Stomach (tissue), 9 donors: ENCODE measurements around the gene SLC34A3. TPM values are rescaled to one million over a fixed set of nuclear protein-coding genes. Genes with fewer than 3 reads are reported as not detected.

Experiments
- DNase-seq, 2 donors: peaks; one replicate each; pipeline versions ENCODE4 v3.0.0 to v3.0.0-alpha.2; 2013 to 2019
- H3K27ac ChIP-seq, 5 donors: fragments of 200-600 bp in 4 of 5; sonication (generic) in 4 of 5; one replicate each; pipeline ENCODE4 v1.5.1; 2013 to 2019; ENCODE audit warnings: mild to moderate bottlenecking in 1 of 5, moderate library complexity in 1 of 5
- H3K27me3 ChIP-seq, 3 donors: fragments of 200-600 bp; sonication (generic); one replicate each; pipeline ENCODE4 v1.5.1; 2017 to 2019; ENCODE audit warnings: mixed run types in 1 of 3
- H3K36me3 ChIP-seq, 4 donors: fragments of 200-600 bp; sonication (generic); 1 replicate in 3 of 4; 2 replicates in 1 of 4; pipeline ENCODE4 v1.5.1; 2016 to 2019
- H3K4me1 ChIP-seq, 4 donors: fragments of 200-600 bp; sonication (generic); one replicate each; pipeline ENCODE4 v1.5.1; 2016 to 2019
- H3K4me3 ChIP-seq, 4 donors: fragments of 200-600 bp; sonication (generic) in 3 of 4; one replicate each; pipeline ENCODE4 v1.5.1; 2016 to 2019; ENCODE audit warnings: mild to moderate bottlenecking in 1 of 4
- H3K9me3 ChIP-seq, 4 donors: fragments of 200-600 bp; sonication (generic); one replicate each; pipeline ENCODE4 v1.5.1; 2016 to 2019
- CTCF ChIP-seq, 7 experiments: fragments of 450-650 bp in 4 of 7; fragments of 200-600 bp in 3 of 7; sonication (generic) in 3 of 7; IDR thresholded peaks; one replicate each; pipeline ENCODE4 v1.5.1; 2016 to 2019; ENCODE audit warnings: antibody characterized with exemption in 7 of 7, control low read depth in 2 of 7, mild to moderate bottlenecking in 1 of 7
- EP300 ChIP-seq: sonication (generic); formaldehyde crosslinking; IDR thresholded peaks from one replicate; pipeline ENCODE4 v1.6.1; 2017; ENCODE audit warnings: antibody characterized with exemption
- POLR2A ChIP-seq, 4 donors: fragments of 450-650 bp; IDR thresholded peaks; one replicate each; pipeline ENCODE4 v1.6.1; 2016; ENCODE audit warnings: antibody characterized with exemption in 4 of 4, control low read depth in 2 of 4, mild to moderate bottlenecking in 1 of 4, moderate library complexity in 1 of 4
- POLR2AphosphoS5 ChIP-seq, 3 donors: sonication (generic); formaldehyde crosslinking; IDR thresholded peaks; one replicate each; pipeline ENCODE4 v1.6.1; 2016; ENCODE audit warnings: antibody characterized with exemption in 3 of 3
- WGBS, 5 donors: extraction: QIAGEN DNeasy Blood & Tissue Kit in 3 of 5; methylation state at CpG; one replicate each; pipeline versions ENCODE4 v1.1.5 to v1.1.7; 2013 to 2018; 5-methylcytosine and 5-hydroxymethylcytosine counted together
- intact Hi-C: fragments of 100-400 bp; cut with DNase I; formaldehyde crosslinking; loops from one replicate; pipeline ENCODE4 v1.15.1; 2023; ENCODE audit warnings: low total_unique reads
- polyA plus RNA-seq, 3 donors: library from polyadenylated mRNA; stranded (reverse); fragments of 200-250 nt; gene quantifications; one replicate each; pipeline ENCODE4 v1.2.3, GENCODE V29; 2013
- total RNA-seq, 5 donors: library from RNA; depleted of rRNA; stranded (reverse); fragments of >200 nt; gene quantifications; one replicate each; pipeline versions ENCODE4 v1.1.0 to v1.2.3, GENCODE V29; 2014 to 2016
- donor health status: healthy with polysubstance abuse.
- donor health status: Bipolar disorder and iron deficiency.
- donor health status: healthy.

The SLC34A3 gene
- total and polyA plus RNA-seq, 8 donors, result 0.18 to 0.53 TPM; not detected in 6

- 24 to 46% (median 35%) methylated on average over 3 to 12 of the region's 12 CpGs for WGBS, 5 donors
- peak; percentile 86 to 89 for DNase-seq
- Histone ChIP-seq H3K4me1 (peaks cover 34 to 68% (median 65%) of the 10 kb centered on the region in 4 donors), H3K9me3 (no peaks in the 10 kb centered on the region), H3K4me3 (peak overlapping the region; percentile 36 to 46 (median 42)), H3K36me3 (peaks cover 10 to 29% (median 19%) of the 10 kb centered on the region in 4 donors), H3K27me3 (peaks cover 0 to 14% (median 0%) of the 10 kb centered on the region in 3 donors), H3K27ac (peak overlapping the region; percentile 87 to 91 (median 89))
- intact Hi-C loops, result no loop called here
- TF ChIP-seq POLR2A (IDR thresholded peaks at IDR 0.05) (peak in 2 of 4 donors; percentile 11 to 45), EP300 (no peak), CTCF (IDR thresholded peaks at IDR 0.05) (no peak), POLR2AphosphoS5 (IDR thresholded peaks at IDR 0.05) (peak in 2 of 3 donors; percentile 90 to 93)
Measured at GRCh38 chr9:137218754-137219271, 11.9 kb upstream of the SLC34A3 start.

DNA sequence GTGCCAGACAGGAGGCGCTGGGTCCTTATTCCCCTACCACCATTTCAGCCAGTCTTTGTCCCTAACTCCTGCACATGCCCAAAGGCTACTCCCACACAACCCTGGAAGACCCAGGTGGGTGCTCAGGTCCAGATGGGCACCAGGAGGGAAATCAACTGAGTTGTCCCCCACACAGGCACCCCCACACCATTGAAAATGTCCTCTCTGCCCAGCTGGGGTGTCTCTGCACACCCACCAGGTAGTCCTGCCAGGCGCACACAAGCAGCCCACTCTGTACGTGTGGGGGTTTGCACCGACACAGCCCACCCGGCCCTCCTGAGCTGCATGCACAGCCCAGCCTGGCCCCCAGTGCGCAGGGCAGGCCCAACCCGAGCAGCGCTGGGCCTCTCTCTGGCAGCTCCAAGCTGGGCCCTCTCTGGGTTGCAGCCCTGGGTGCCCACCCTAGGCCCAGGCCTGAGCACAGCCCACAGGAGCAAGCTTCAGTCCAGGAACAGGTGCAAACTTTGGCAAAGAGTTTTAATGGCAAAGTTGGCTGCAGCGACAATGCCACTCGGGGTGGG, 10.9 kb upstream of the SLC34A3 start:
- H3K27me3 ChIP-seq, result peaks cover 0 to 14% (median 0%) of the 10 kb centered on the region in 3 donors
- no peaks in the 10 kb centered on the region for H3K9me3 ChIP-seq
- WGBS, 5 donors, result 68 to 93% (median 87%) methylated on average over 3 to 10 of the region's 10 CpGs
- peaks cover 44 to 78% (median 75%) of the 10 kb centered on the region in 4 donors for H3K4me1 ChIP-seq
- peak overlapping the region in 1 of 4 donors; percentile 9 for H3K4me3 ChIP-seq
- intact Hi-C loops, result no loop called here
- peaks cover 4 to 20% (median 15%) of the 10 kb centered on the region in 4 donors for H3K36me3 ChIP-seq
- no peak for TF ChIP-seq POLR2AphosphoS5 (IDR thresholded peaks at IDR 0.05)
- TF ChIP-seq EP300, result no peak
- no peak for TF ChIP-seq POLR2A (IDR thresholded peaks at IDR 0.05)
- no peak for TF ChIP-seq CTCF (IDR thresholded peaks at IDR 0.05)
- peak overlapping the region in 3 of 5 donors; percentile 16 to 40 (median 18) for H3K27ac ChIP-seq
- no peak for DNase-seq

- TF ChIP-seq POLR2AphosphoS5 (IDR thresholded peaks at IDR 0.05) (no peak), CTCF (IDR thresholded peaks at IDR 0.05) (no peak), EP300 (no peak), POLR2A (IDR thresholded peaks at IDR 0.05) (no peak)
- intact Hi-C loops, result no loop called here
- DNase-seq, result peak in 1 of 2 donors; percentile 32
- peaks cover 0 to 13% (median 8%) of the 10 kb centered on the region in 4 donors for H3K36me3 ChIP-seq
- H3K4me3 ChIP-seq, result peak overlapping the region in 1 of 4 donors; percentile 1
- peaks cover 45 to 85% (median 82%) of the 10 kb centered on the region in 4 donors for H3K4me1 ChIP-seq
- H3K9me3 ChIP-seq, result no peaks in the 10 kb centered on the region
- WGBS, 5 donors, result 87 to 89% (median 89%) methylated on average over 24 to 52 of the region's 52 CpGs
- peak overlapping the region in 2 of 5 donors; percentile 16 to 64 for H3K27ac ChIP-seq
- peaks cover 0 to 14% (median 0%) of the 10 kb centered on the region in 3 donors for H3K27me3 ChIP-seq
Measured at GRCh38 chr9:137220317-137221094, 10.2 kb upstream of the SLC34A3 start.

GRCh38 chr9:137221095-137221505, 9.6 kb upstream of the SLC34A3 start:
- peaks cover 0 to 14% (median 0%) of the 10 kb centered on the region in 3 donors for H3K27me3 ChIP-seq
- intact Hi-C loops, result no loop called here
- H3K36me3 ChIP-seq, result peaks cover 0 to 7% (median 4%) of the 10 kb centered on the region in 4 donors
- peak overlapping the region; percentile 44 to 58 (median 46) for H3K4me3 ChIP-seq
- peak overlapping the region in 4 of 5 donors; percentile 61 to 73 (median 64) for H3K27ac ChIP-seq
- 69 to 86% (median 81%) methylated on average over 7 to 14 of the region's 14 CpGs for WGBS, 5 donors
- peaks cover 45 to 91% (median 86%) of the 10 kb centered on the region in 4 donors for H3K4me1 ChIP-seq
- DNase-seq, result no peak
- H3K9me3 ChIP-seq, result no peaks in the 10 kb centered on the region
- TF ChIP-seq POLR2AphosphoS5 (IDR thresholded peaks at IDR 0.05) (no peak), EP300 (no peak), POLR2A (IDR thresholded peaks at IDR 0.05) (no peak)
